BE2C (cell line): ENCODE data around the gene KCNAB2.

Experiments
- DNase-seq: peaks from one replicate; pipeline ENCODE4 v3.0.0-alpha.2; 2020
- H3K27me3 ChIP-seq: fragments of 250-450 bp; sonication (Bioruptor Pico); 2 replicates; pipeline ENCODE4 v1.5.1; 2020; ENCODE audit warnings: mild to moderate bottlenecking
- H3K36me3 ChIP-seq: fragments of 250-450 bp; sonication (Bioruptor Pico); 2 replicates; pipeline ENCODE4 v1.5.1; 2020; ENCODE audit warnings: mild to moderate bottlenecking
- H3K4me1 ChIP-seq: fragments of 250-450 bp; sonication (Bioruptor Pico); 2 replicates; pipeline ENCODE4 v1.5.1; 2020
- H3K4me3 ChIP-seq: 2 replicates; pipeline ENCODE4 v1.5.1; 2011; ENCODE audit warnings: low read depth, low read length
- H3K9me3 ChIP-seq: fragments of 250-450 bp; sonication (Bioruptor Pico); 2 replicates; pipeline ENCODE4 v1.5.1; 2020
- CTCF ChIP-seq: IDR thresholded peaks from 2 replicates; pipeline ENCODE4 v1.5.1; 2012; ENCODE audit warnings: mild to moderate bottlenecking, low read depth, low read length

KCNAB2 gene

GRCh38 chr1:6028042-6028850 is 17.4 kb upstream of the KCNAB2 start:
- no peak overlapping the region for H3K4me3 ChIP-seq
- no peak for DNase-seq
- no peaks in the 10 kb centered on the region for H3K27me3 ChIP-seq
- H3K36me3 ChIP-seq: no peaks in the 10 kb centered on the region
- H3K9me3 ChIP-seq: no peaks in the 10 kb centered on the region
- TF ChIP-seq CTCF: no peak
- H3K4me1 ChIP-seq: no peaks in the 10 kb centered on the region; the same call in 1 of the 2 replicates

GRCh38 chr1:6029351-6029750 is 16.3 kb upstream of the KCNAB2 start:
- Histone ChIP-seq H3K4me1 (no peaks in the 10 kb centered on the region; the same call in 1 of the 2 replicates), H3K9me3 (no peaks in the 10 kb centered on the region), H3K4me3 (no peak overlapping the region), H3K27me3 (no peaks in the 10 kb centered on the region), H3K36me3 (no peaks in the 10 kb centered on the region)
- DNase-seq: no peak
- no peak for TF ChIP-seq CTCF

- no peak for DNase-seq
- TF ChIP-seq CTCF: no peak
- Histone ChIP-seq H3K4me3 (no peak overlapping the region), H3K36me3 (no peaks in the 10 kb centered on the region), H3K4me1 (peaks cover 3% of the 10 kb centered on the region), H3K9me3 (no peaks in the 10 kb centered on the region), H3K27me3 (no peaks in the 10 kb centered on the region)
Observed at GRCh38 chr1:6030132-6030531, 15.6 kb upstream of the KCNAB2 start.

- H3K4me1 ChIP-seq: peaks cover 3% of the 10 kb centered on the region
- H3K4me3 ChIP-seq: no peak overlapping the region
Observed at GRCh38 chr1:6030547-6031261, 15.0 kb upstream of the KCNAB2 start.

GRCh38 chr1:6033124-6033523 is 12.6 kb upstream of the KCNAB2 start:
- DNase-seq: no peak
- no peak overlapping the region for H3K4me3 ChIP-seq
- no peaks in the 10 kb centered on the region for H3K9me3 ChIP-seq

More at GRCh38 chr1:6030547-6031261, 15.0 kb upstream of the KCNAB2 start:
- no peaks in the 10 kb centered on the region for H3K9me3 ChIP-seq
- no peak for TF ChIP-seq CTCF
- DNase-seq: no peak
- H3K36me3 ChIP-seq: no peaks in the 10 kb centered on the region
- H3K27me3 ChIP-seq: no peaks in the 10 kb centered on the region

More at GRCh38 chr1:6033124-6033523, 12.6 kb upstream of the KCNAB2 start:
- peaks cover 3% of the 10 kb centered on the region; the same call in 1 of the 2 replicates for H3K4me1 ChIP-seq
- no peak for TF ChIP-seq CTCF
- no peaks in the 10 kb centered on the region for H3K27me3 ChIP-seq
- no peaks in the 10 kb centered on the region for H3K36me3 ChIP-seq
